ENCODE data around the gene SPATA9.
"Not testable (repeated sequence)": the region's sequence is repeated elsewhere in the genome, so short reads cannot be mapped to it uniquely, and the experiment has no call there.

The SPATA9 gene

GRCh38 chr5:95672641-95673040 is 10.2 kb downstream of the SPATA9 start:
- no peak for DNase-seq

DNA sequence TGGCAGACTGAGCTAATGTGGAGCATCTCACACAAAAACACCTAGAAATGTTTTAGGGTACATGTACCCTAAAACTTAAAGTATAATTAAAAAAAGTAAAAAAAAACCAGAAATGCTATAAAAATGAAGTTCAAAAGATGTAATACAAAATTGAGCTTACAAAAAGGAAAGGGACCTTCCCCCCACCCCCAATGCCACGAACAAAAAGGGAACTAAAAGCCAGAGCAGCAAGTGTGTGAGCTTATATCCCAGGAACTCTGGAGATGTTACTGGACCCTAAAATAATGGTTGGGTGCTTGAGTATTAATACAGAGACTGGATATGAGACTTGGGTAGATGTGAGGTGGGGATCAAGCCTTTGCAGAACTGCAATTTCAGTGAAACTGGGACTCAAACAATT is 11.0 kb downstream of the SPATA9 start:
- DNase-seq, result no peak

GRCh38 chr5:95670568-95670967 is 12.2 kb downstream of the SPATA9 start:
- DNase-seq, result no peak

DNA sequence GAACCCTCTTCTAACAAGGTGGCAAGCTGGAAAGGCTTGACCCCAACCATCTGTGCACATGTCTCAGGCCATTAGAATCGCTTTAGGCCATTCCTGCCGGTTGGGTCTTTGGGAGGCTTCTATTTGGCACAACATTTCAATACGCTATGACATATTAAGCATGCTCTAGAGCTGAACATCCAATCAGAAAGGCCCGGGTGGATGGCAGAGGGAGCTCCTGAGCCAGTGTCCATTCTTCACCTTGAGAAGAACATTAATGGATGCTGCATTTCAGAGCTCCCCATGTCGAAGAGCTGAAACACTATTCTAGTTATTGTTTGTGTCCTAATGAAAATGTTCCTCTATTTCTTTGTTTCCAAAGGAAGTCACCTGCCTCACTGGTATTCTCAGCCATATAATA is 12.8 kb downstream of the SPATA9 start:
- no peak for DNase-seq

- DNase-seq, result no peak
These were observed 13.3 kb downstream of the SPATA9 start for GRCh38 chr5:95669540-95669939.

GRCh38 chr5:95668728-95669127 is 14.1 kb downstream of the SPATA9 start:
- no peak for DNase-seq

- DNase-seq, result no peak
These were observed 14.6 kb downstream of the SPATA9 start for GRCh38 chr5:95668216-95668615.

- DNase-seq, result no peak
These were observed 15.1 kb downstream of the SPATA9 start for GRCh38 chr5:95667678-95668077.

GRCh38 chr5:95667061-95667618 is 15.7 kb downstream of the SPATA9 start:
- no peak for DNase-seq

DNA sequence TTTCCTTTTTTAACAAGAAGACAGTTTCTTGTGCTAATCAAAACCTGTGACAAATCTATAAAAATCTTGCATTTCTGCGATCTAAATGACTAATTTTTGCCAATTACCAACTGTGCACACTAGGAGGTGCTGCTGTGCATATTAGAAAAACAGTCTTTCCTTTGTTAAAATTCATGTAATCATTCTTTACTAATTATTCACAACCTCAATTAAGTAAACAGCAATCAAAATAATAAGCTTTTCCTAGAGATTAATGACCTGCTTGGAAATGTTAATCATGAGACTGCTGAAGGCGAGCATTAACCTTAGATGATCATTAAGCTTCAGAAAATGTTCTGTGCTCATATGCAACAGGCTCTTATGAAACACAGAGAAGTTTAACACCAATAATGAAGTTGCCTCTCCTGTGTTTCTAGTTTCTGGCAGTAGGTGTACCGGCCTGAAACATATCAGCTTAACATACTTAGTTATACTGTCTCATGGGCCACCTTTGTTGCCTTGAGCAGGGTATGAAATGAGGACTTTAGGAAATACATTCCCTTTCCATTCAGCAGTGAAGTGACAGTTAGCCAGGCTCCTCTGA is 18.5 kb downstream of the SPATA9 start:
- DNase-seq, result peak; percentile 54

GRCh38 chr5:95662946-95663345 is 19.8 kb downstream of the SPATA9 start:
- DNase-seq, result no peak

DNA sequence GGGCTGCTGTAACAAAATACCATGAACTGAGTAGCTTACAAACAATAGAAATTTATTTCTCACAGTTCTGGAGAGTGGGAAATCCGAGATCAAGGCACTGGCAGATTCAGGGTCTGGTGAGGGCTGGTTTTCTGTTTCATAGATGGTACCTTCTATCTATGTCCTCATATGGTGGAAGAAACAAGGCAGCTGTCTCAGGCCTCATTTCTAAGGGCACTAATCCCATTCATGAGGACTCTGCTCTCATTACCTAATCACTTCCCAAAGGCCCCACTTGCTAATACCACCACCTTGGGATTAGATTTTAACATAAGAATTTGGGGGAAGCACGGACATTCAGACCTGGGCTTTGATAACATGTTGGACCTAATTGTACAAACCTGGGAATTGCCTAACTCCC is 22.7 kb downstream of the SPATA9 start:
- DNase-seq, result no peak

DNA sequence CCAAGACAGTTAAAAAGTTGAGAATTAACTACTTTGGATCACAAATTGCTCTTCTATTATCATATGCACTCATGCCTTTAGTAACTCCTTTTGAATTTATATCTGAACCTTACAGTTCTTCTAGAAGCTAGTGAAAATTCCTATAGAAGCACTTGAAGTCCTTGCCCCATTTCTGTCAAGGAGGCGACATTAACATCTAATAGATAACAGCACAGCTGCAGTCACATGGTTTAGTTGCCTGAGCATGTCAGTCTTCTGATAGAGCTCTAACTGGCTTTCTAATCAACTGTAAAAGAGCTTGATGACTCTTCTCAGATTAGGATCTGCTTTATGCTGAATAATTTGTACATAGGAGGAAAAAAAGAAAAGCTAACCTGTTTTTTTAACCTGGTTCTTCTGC is 27.2 kb downstream of the SPATA9 start:
- DNase-seq, result no peak

GRCh38 chr5:95654196-95654595 is 28.6 kb downstream of the SPATA9 start:
- DNase-seq, result no peak

DNA sequence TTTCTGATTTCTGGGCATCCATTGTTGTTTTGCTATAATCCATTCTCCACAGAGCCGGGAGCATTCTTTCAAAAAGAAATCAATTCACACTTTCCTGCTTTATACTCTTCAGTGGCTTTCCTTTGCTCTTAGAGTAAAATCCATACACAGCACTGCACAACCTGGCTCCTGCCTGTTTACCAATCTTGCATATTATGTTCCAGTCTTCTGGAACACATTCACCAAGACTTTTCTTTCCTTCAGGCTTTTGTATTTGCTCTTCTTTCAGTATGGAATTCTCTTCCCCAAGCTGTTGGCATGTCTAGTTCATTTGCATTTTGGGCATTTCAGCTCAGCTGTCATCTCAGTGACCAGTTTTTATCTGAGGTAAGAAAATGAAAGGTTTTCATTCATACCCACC is 29.9 kb downstream of the SPATA9 start:
- no peak for DNase-seq

- DNase-seq, result no peak
These were observed 32.8 kb downstream of the SPATA9 start for GRCh38 chr5:95649842-95650620.

DNA sequence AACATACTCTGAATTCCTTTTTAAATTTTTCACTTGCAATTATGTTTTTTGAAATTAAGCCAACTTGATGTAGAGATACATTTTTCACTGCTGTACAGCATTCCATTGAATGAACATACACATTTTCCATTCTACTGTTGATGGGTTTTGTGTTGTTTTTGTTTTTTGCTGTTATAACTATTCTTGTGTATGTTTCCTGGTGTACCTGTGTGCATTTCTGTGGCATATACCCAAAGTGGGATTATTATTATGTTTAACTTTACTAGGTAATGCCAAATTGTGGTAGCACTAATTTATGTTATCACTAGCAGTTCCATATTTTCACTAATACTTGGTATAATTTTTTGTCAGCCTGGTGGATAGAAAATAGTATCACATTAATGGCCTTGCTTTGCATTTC is 33.5 kb downstream of the SPATA9 start:
- no peak for DNase-seq

- DNase-seq, result no peak
These were observed 34.6 kb downstream of the SPATA9 start for GRCh38 chr5:95647886-95648860.

DNA sequence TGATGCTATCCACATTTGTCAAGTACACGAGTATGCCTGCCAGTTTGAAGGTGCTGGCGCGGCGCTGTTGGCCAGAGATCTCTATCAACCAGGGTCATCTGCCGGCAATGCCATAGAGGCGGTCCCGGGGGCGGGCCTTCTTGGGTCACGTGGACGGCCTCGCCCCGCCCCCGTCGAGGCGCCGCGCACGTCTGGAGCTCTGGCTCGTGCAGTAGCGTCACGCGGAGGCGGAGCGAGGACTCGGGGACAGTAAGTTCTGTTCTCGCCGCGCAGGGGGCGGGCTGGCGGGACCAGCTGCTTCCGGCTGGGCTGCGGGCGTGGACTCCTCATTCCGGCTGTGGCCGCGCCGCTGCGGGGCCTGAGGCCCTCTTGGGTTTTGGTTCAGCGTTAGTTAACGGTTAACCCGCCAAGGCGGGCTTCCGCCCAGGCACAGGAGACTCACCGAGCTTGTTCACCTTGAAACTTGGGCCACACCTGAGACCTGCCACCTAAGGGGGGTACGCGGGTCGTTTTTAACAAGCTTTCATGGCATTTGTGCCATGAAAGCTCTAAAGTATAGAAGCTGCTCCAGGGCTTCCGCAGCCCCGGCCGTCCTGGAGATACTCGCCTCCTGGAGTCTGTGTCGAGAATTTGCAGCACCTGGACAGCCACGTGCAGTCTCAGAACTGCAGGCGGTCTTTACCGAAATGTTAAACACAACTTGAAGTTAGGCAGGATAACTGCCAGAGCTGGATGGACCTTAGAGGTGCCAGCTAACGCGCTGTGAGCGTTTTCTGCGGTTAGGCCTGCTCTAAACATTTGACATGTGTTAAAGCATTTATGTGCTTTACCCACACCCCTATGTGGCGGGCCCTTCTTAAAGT is 36.0 kb downstream of the SPATA9 start, which contains the start of gene RFESD:
Gene RFESD, plus strand, starts transcription at position 209 of the 863 bp plus-strand sequence. CDS start 5,495 bp downstream, outside the sequence.
- peak; percentile 96 for DNase-seq

GRCh38 chr5:95646226-95646568 is 36.6 kb downstream of the SPATA9 start:
- not testable (repeated sequence) for DNase-seq

DNA sequence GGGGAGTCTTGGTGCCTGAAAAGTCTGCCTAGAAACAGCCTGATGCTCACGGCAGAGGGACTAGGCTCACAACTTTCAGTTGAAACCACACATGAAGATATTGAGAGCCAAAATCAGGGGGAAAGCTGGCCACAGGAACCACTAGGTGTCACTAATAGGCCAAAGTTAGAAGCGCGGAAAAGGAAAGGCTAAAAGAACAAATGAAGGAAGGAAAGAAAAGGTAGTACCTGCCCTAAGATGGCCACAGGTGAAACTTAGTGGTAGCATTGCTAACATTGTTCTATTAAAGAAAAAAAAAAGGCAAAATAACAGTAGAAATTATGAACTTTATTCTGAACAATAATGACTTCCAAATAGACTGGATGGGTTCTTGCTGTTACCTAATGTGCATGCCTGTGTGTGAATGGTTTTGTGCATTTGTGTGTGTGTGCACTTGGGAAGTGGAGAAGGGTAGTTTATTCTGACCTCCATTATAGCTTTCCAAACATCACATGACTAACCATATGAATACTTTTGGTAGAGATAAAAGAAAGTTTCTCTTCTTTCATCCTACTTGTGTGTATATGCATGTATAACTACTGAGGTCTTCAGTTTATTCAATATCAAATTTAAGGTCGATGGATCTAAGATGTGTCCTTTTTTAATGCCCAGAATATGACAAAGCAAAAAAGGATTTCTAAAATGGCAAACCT is 38.3 kb downstream of the SPATA9 start:
- DNase-seq, result peak; percentile 60

DNA sequence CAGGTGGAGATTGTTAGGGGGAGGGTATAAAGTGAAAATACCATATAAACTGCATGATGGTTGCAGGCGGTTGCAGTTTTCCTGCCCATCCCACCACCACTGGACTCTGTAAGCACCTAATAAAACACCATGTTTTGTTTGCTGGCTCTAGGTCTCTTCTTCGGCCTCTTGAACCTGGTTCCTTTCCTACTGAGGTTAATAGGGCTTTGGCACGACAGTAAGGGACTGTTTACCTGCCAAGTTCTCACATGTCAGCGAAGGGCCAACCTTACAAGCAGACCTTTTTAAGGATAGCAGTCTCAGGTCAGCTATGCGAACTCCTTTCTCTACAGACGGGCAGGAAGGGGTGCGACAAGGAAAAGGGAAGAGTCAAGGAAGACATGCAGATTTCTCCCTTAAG is 39.6 kb downstream of the SPATA9 start:
- no peak for DNase-seq
